ENCODE data around the gene ACOT7. TPM values are rescaled to one million over a fixed set of nuclear protein-coding genes. Genes with fewer than 3 reads are reported as not detected.

Gene ACOT7
- total RNA-seq, 1 experiment from 2014 or later, result 165 TPM

DNA sequence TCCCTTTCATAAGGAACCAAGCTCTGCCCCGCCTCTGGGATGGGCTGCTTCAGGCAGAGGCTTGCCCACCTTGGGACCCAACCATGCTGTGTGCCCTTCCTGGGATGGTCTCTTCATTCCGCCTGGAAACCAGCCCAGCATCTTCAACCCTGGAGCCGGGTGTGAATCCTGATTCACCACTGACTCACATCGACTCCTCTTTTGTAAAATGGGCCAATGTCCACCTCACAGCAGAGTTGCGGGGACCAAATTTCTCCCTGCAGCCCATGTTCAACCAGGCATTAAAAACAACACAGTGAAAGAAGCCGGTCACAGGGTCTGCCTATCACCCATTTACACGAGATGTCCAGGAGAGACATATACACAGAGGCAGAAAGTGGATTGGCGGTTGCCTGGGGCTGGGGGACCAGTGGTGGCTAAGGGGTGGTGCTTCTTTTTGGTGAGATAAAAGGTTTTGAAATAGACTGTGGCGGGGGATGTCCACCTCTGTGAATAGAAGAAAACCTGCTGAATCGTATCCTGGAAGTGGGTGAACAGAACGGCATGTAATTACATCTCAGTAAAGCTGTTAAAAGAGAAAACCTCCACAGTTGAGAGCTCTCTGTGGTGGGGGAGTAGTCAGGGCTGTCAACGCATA is 125.8 kb downstream of the ACOT7 start:
- H3K79me2 ChIP-seq (ENCODE audit: low read length), result no peaks in the 10 kb centered on the region
- peak overlapping the region; percentile 74 for H3K27ac ChIP-seq (ENCODE audit: low read length)
- H3K4me2 ChIP-seq (ENCODE audit: low read length), result peak overlapping the region; percentile 51
- no peaks in the 10 kb centered on the region for H3K27me3 ChIP-seq (ENCODE audit: low read length)
- H3K4me3 ChIP-seq (ENCODE audit: low read length), result no peak overlapping the region
- intact Hi-C loops (cut with micrococcal nuclease), result no loop called here
- DNase-seq, result peak; percentile 91
- TF ChIP-seq EZH2 (IDR thresholded peaks at IDR 0.05; ENCODE audit: low read length, unreplicated experiment) (no peak), EZH2phosphoT487 (IDR thresholded peaks at IDR 0.05; ENCODE audit: borderline replicate concordance, low read length) (no peak)
- TF ChIP-seq, protein P1, sequence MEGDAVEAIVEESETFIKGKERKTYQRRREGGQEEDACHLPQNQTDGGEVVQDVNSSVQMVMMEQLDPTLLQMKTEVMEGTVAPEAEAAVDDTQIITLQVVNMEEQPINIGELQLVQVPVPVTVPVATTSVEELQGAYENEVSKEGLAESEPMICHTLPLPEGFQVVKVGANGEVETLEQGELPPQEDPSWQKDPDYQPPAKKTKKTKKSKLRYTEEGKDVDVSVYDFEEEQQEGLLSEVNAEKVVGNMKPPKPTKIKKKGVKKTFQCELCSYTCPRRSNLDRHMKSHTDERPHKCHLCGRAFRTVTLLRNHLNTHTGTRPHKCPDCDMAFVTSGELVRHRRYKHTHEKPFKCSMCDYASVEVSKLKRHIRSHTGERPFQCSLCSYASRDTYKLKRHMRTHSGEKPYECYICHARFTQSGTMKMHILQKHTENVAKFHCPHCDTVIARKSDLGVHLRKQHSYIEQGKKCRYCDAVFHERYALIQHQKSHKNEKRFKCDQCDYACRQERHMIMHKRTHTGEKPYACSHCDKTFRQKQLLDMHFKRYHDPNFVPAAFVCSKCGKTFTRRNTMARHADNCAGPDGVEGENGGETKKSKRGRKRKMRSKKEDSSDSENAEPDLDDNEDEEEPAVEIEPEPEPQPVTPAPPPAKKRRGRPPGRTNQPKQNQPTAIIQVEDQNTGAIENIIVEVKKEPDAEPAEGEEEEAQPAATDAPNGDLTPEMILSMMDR (conservative IDR thresholded peaks at IDR 0.05; ENCODE audit: low read depth, low read length), result no peak
- H3F3A ChIP-seq (ENCODE audit: low read length, unreplicated experiment), result no peaks in the 10 kb centered on the region
- no TSS peak for BruUV-seq (replicated peaks)
- no peaks in the 10 kb centered on the region; the same call in 1 of the 2 replicates for H3K36me3 ChIP-seq (ENCODE audit: low read depth, low read length)
- peaks cover 47% of the 10 kb centered on the region for H3K4me1 ChIP-seq (ENCODE audit: insufficient read depth, low read length)
- no peak overlapping the region for H2AFZ ChIP-seq (ENCODE audit: low read length)
- ChIA-PET POLR2A (ENCODE audit: unreplicated experiment) (no interaction called here), CTCF (interaction anchor here (0.6 kb wide), 1 partner anchor 22 kb away, joined by 3 read pairs; no protein-coding TSS in a partner anchor)
- no peaks in the 10 kb centered on the region for H4K20me1 ChIP-seq (ENCODE audit: low read length)
- peak overlapping the region; percentile 26; the same call in 1 of the 2 replicates for H3K9ac ChIP-seq (ENCODE audit: low read length)
- ATAC-seq, result peak; percentile 68
- H3K9me2 ChIP-seq (replicated peaks; ENCODE audit: low read length), result no peaks in the 10 kb centered on the region
- H3K9me3 ChIP-seq (ENCODE audit: low read length), result no peaks in the 10 kb centered on the region

DNA sequence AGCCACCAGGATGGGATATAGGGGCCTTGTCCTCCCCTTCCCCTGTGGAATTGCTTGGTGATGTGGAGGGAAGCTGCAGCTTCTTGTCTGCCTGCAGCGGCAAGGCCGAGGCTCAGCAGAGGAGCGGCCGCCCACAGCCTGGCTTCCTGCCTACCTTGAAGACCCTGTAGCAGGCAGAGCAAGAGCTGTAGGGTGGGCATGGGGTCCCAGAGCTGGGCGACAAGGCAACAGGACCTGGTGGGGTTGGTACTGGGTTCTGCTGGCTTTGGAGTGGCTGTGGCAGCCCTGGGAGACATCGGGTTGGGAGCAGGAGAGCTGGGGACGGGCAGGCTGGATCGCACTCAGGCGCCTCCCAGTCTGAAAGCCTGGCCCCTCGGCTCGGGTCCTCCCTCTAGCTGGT is 126.9 kb downstream of the ACOT7 start:
- no peak overlapping the region for H3K4me2 ChIP-seq (ENCODE audit: low read length)
- peak overlapping the region; percentile 74 for H3K27ac ChIP-seq (ENCODE audit: low read length)
- no peaks in the 10 kb centered on the region for H3F3A ChIP-seq (ENCODE audit: low read length, unreplicated experiment)
- no peaks in the 10 kb centered on the region for H3K9me3 ChIP-seq (ENCODE audit: low read length)
- POLR2A ChIA-PET (ENCODE audit: unreplicated experiment), result no interaction called here
- H3K27me3 ChIP-seq (ENCODE audit: low read length), result no peaks in the 10 kb centered on the region
- H3K9me2 ChIP-seq (replicated peaks; ENCODE audit: low read length), result no peaks in the 10 kb centered on the region
- H3K4me1 ChIP-seq (ENCODE audit: insufficient read depth, low read length), result peaks cover 48% of the 10 kb centered on the region
- BruUV-seq (replicated peaks), result no TSS peak
- H4K20me1 ChIP-seq (ENCODE audit: low read length), result no peaks in the 10 kb centered on the region
- H3K79me2 ChIP-seq (ENCODE audit: low read length), result no peaks in the 10 kb centered on the region
- TF ChIP-seq EZH2 (IDR thresholded peaks at IDR 0.05; ENCODE audit: low read length, unreplicated experiment), result no peak
- TF ChIP-seq, protein P1 (conservative IDR thresholded peaks at IDR 0.05; ENCODE audit: low read depth, low read length), result no peak
- no peak for TF ChIP-seq EZH2phosphoT487 (IDR thresholded peaks at IDR 0.05; ENCODE audit: borderline replicate concordance, low read length)
- no peak overlapping the region for H2AFZ ChIP-seq (ENCODE audit: low read length)
- CTCF ChIA-PET, result no interaction called here
- H3K4me3 ChIP-seq (ENCODE audit: low read length), result no peak overlapping the region
- H3K9ac ChIP-seq (ENCODE audit: low read length), result peak overlapping the region; percentile 26; the same call in 1 of the 2 replicates
- no peak for DNase-seq
- no peaks in the 10 kb centered on the region for H3K36me3 ChIP-seq (ENCODE audit: low read depth, low read length)
- ATAC-seq, result no peak
- intact Hi-C loops (cut with micrococcal nuclease), result no loop called here

DNA sequence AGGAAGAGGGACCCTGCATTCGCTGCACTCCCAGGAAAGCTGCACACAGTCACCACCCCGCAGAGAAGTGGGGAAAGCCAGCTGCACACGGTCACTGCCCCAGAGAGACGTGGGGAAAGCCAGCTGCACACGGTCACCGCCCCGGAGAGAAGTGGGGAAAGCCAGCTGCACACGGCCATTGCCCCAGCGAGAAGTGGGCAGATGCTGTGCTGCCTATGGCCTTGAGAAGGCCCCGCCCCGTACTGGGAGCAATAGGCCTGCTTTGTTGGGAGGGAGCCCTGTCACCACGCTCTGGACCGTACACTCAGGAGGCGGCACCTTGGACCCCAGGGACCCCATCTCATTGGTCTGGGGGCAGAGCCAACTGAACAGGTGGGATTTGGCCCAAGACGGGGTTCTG is 128.4 kb downstream of the ACOT7 start:
- BruUV-seq (replicated peaks), result no TSS peak
- H2AFZ ChIP-seq (ENCODE audit: low read length), result no peak overlapping the region
- intact Hi-C loops (cut with micrococcal nuclease), result no loop called here
- TF ChIP-seq EZH2 (IDR thresholded peaks at IDR 0.05; ENCODE audit: low read length, unreplicated experiment) (no peak), EZH2phosphoT487 (IDR thresholded peaks at IDR 0.05; ENCODE audit: borderline replicate concordance, low read length) (no peak)
- TF ChIP-seq, protein P1 (conservative IDR thresholded peaks at IDR 0.05; ENCODE audit: low read depth, low read length), result no peak
- H3K9me2 ChIP-seq (replicated peaks; ENCODE audit: low read length), result no peaks in the 10 kb centered on the region
- H4K20me1 ChIP-seq (ENCODE audit: low read length), result no peaks in the 10 kb centered on the region
- H3K4me2 ChIP-seq (ENCODE audit: low read length), result no peak overlapping the region
- POLR2A ChIA-PET (ENCODE audit: unreplicated experiment), result no interaction called here
- no peaks in the 10 kb centered on the region for H3F3A ChIP-seq (ENCODE audit: low read length, unreplicated experiment)
- CTCF ChIA-PET, result no interaction called here
- H3K4me3 ChIP-seq (ENCODE audit: low read length), result no peak overlapping the region
- H3K9ac ChIP-seq (ENCODE audit: low read length), result no peak overlapping the region
- ATAC-seq, result no peak
- H3K4me1 ChIP-seq (ENCODE audit: insufficient read depth, low read length), result peaks cover 45% of the 10 kb centered on the region
- H3K36me3 ChIP-seq (ENCODE audit: low read depth, low read length), result no peaks in the 10 kb centered on the region
- no peaks in the 10 kb centered on the region for H3K27me3 ChIP-seq (ENCODE audit: low read length)
- DNase-seq, result no peak
- peaks cover 3% of the 10 kb centered on the region; the same call in 1 of the 2 replicates for H3K79me2 ChIP-seq (ENCODE audit: low read length)
- H3K27ac ChIP-seq (ENCODE audit: low read length), result no peak overlapping the region
- H3K9me3 ChIP-seq (ENCODE audit: low read length), result no peaks in the 10 kb centered on the region

Data from PC-3 (cell line).